Ureter (tissue), 1 donor: ENCODE data around the gene USP27X. TPM values are rescaled to one million over a fixed set of nuclear protein-coding genes. Genes with fewer than 3 reads are reported as not detected.

Experiments used
- DNase-seq: peaks from one replicate; pipeline ENCODE4 v3.0.0-alpha.2; 2020; ENCODE audit warnings: low spot score
- total RNA-seq: library from RNA; stranded (reverse); gene quantifications from one replicate; pipeline ENCODE4 v1.2.4, GENCODE V29; 2023
- donor health status: DM: yes; HTN: yes; CAD: no.

USP27X gene
- 2.4 TPM for total RNA-seq

GRCh38 chrX:49878834-49879655 lies at the start of gene USP27X:
USP27X (plus strand) TSS chrX:49879484; CDS start chrX:49880308, 824 bp downstream.
- DNase-seq, result peak; percentile 80

DNA sequence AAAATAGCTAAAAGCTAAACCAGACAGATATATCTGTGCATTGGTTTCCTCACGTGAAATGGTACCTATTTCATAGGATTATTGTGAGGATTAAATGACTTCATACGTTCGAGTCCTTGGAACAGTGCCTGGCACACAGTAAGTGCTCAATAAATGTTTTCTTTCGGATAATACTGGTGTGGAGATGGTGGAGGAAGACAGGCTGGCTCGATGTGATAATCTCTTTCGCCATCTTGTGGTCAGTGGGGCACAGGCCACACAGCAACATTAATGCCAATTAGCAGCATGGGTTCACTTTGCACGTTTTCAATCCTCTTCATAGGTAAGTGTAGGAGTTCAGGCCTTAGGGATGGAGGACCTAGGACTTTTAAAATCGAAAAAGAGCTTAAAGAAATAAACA lies 40.9 kb upstream of the USP27X start:
- DNase-seq, result no peak

DNA sequence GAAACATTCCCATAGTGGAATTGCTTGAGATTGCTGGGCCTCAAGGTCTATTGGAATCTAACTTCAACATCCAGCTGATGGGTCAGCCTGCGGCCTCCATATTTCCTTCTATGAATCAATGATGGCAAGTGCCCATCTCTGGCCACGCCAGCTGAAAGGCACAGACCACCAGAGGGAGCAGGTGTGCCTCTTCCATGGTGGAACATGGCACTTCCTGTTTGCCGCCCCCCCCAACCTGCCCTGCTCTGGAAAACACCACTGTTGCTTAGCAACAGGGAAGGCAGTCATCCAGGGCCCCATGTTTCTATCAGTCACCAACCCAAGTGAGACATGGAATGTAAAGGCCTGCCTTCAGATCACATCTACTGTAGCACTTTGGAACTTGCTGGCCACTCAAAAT lies 38.6 kb upstream of the USP27X start:
- DNase-seq, result peak; percentile 65

- no peak for DNase-seq
Observed at GRCh38 chrX:49842621-49843020, 36.7 kb upstream of the USP27X start.

GRCh38 chrX:49844611-49845010 lies 34.7 kb upstream of the USP27X start:
- DNase-seq, result no peak

- no peak for DNase-seq
Observed at GRCh38 chrX:49845701-49846403, 33.4 kb upstream of the USP27X start.

DNA sequence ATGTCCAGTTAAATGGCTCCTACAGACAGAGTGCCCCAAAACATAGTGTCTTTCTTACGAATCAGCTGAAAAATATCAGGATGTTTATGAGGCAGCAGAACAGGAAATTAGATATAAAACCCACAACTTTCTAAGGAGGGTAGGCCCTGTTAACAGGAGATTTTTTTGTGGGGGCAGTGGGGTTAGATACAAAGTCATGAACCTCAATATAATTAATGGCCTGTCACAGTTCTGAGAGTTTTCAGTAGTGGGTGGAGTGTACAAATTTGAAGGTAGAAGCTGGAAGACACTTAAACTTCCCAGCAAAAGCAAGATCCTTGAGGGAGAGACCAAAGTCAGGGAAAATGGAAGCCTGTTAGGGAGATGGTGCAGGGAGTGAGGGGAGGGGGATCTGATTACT lies 32.8 kb upstream of the USP27X start:
- no peak for DNase-seq

- DNase-seq, result no peak
Observed at GRCh38 chrX:49848275-49848674, 31.0 kb upstream of the USP27X start.

DNA sequence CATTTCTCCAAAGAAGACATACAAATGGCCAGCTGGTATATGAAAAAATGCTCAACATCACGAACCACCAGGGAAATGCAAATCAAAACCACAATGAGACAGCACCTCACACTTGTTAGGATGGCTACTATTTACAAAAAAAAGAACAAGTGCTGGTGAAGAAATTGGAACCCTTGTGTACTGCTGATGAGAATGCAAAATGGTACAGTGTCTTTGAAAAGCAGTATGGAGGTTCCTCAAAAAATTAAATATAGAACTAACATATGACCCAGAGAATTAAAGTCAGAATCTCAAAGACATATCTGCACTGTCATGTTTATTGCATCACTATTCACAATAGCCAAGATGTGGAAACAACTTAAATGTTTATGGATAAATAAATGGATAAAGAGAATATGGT lies 29.3 kb upstream of the USP27X start:
- no peak for DNase-seq

- no peak for DNase-seq
Observed at GRCh38 chrX:49853661-49854060, 25.6 kb upstream of the USP27X start.

DNA sequence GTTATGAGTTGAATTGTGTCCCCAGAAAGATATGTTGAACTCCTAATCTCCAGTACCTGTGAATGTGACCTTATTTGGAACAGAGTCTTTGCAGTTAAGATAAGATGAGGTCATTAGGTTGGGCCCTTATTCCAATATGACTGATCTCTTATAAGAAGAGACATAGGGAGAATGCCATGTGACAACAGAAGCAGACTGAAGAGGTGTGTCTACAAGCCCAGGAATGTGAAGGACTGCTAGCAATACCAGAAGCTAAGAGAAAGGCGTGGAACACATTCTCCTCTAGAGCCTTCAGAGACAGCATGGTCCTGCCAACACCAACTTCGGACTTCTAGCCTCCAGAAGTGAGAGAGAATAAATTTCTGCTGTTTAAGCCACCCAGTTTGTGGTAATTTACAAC lies 22.5 kb upstream of the USP27X start:
- DNase-seq, result no peak

DNA sequence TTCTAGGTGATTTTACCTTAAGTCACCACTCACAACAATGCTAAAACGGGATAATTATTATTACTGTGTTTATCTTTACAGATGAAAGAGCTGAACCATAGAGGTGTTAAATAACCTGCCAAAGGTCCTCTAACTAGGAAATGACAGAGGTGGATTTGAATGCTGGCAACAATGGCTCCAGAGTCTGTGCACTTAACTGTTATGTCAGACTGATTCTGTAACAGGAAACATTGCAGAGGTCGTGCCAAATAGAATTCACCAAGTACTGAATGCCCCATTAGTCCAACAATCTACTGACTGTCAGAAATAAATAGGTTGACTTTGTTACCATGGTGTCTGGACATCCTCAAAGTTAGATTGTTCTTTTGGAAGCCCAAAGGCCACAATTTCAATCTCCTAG lies 20.9 kb upstream of the USP27X start:
- no peak for DNase-seq

GRCh38 chrX:49859491-49859890 lies 19.8 kb upstream of the USP27X start:
- no peak for DNase-seq

DNA sequence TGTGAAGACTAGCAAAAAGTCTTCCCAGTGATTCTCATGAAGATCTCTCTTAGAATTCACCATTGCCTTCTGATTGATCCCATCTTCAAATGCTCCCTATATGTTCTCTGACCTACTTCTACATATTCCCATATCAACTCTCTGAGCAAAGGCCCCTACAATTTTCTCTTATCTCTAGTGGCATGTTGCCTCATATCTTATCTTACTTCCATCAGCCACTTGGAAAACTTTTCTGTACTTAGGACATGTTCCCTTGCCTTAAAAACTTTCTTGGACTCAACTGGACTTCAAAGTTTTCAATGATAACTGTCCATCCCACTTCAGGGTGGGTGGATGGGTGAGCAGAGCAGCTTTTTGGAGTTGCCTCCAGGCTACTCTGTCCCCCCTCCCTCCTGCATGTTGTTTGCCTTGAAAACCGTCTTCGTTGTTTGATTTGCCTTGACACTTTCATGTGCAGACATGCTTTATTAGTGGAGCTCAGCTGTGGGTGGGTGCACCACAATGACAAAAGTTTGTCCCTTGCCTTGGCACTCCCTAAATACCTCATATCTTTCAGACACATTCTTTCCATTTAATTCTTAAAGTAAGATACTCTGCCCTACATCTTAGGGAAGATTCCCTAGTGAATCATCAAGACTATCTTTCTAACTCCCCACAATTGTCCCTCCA lies 18.3 kb upstream of the USP27X start:
- no peak for DNase-seq

DNA sequence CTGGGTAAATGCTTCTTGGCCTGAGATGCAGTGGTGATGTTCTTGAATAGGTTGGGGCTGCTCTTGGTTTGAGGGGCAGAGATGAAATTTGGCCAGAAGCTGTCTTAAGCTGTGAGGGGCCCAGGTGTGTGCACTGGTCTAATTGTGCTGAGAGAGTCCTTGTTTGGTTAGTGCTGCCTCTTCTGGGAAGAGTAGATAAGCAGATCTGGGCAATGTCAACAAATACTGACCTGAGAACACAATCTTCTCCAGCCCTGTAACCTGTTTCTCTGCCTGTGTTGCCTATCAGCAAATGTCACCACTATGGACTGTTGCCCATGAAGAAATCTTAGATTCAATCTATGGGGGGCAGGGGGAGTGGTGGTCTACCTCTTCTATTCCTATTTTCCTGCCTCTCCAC lies 17.2 kb upstream of the USP27X start:
- no peak for DNase-seq

DNA sequence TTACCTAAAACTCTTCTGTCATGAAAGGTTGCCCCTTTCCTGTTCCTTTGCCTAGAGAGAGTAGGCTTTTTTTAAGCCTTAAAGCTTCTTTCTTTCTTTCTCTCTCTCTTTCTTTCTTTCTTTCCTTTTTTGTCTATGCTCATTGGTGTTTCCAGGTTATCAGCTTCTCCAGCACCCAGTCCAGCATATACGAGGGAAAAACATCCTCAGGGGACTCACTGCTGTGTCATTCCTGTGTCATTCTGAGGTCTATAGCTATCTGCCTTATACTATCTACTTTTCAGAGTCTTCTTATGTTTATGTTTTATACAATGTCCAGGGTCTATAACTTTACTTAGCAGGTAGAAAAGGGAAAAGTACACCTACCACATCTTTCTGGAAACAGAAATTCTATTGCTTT lies 10.5 kb upstream of the USP27X start:
- DNase-seq, result no peak

- no peak for DNase-seq
Observed at GRCh38 chrX:49876750-49877149, 2.5 kb upstream of the USP27X start.

DNA sequence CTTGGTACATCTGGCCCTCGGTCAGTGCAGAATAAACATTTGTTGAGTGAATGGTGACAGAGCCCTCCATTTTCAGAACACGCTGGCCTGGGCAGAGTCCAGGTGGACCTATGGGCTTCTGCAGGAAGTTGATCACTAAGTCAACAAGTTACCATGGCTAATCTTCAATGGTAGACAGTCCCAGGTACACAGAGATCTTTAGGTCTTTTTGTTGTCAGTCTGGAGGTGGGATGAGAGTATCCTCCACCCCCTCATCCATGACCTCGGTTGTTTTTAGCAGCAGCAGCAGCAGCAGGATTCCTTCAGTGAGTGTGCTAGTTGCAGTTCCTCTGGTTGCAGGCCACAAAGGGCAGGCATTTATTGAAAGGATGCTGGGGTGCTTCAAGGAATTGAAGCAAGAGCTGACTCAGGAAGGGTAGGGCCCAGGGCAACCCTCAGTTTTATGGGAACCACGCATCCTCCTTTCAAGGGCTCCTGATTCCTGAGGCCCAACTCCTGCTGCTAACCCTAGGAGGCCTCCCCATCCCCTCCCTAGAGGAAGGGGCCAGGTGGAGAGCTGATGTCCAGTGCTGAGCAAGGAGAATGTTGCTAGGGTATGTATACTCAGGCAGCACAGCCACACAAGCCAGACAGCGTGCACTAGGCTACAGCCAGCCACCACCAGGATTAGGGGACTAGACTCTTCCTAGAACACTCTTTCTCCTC lies 1.7 kb upstream of the USP27X start:
- DNase-seq, result no peak

DNA sequence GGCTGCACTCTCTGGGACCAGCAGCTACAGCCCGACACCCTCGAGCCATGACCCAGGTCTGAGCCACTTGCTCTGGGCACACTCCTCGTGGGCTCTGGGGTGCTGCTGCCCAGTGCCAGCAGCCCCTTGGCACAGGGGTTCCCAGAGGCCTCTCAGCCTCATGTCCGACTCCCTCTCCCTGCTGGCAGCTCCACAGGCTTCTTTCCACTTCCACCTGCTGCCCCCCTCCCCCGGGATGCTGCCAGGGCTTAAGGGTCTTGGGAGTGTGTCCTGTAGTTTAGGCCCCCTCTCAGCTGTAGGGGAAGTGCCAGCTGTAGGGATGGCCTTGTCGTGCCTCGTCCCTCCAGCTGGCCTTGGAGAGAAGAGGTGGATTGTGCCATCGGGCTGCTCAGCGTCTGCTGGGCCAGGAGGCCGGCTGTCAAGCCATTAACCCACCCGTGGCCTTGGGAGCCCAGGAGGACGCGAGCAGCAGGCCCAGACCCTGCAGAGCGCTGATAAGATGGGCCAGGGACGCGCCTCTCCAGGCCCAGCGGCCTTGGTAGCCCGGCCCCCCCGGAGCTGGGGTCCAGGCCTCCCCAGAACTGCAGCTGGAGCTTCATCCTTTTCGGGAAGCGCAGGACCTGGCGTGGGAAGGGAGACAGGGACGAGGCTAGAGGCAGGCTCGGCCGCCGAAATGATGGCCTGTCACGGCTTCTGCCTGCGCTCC lies 1.0 kb upstream of the USP27X start:
- DNase-seq, result peak; percentile 44

- no peak for DNase-seq
Observed at GRCh38 chrX:49879656-49880277, 483 bp downstream of the USP27X start.

GRCh38 chrX:49880668-49881067 lies 1.4 kb downstream of the USP27X start:
- no peak for DNase-seq
